Progenitor cell of endocrine pancreas (in vitro differentiated cells): Measurements from ENCODE around the gene CD101. TPM values are rescaled to one million over a fixed set of nuclear protein-coding genes. Genes with fewer than 3 reads are reported as not detected.

ENCODE experiments used
- DNase-seq: peaks from one replicate; pipeline ENCODE4 v3.0.0; 2021; ENCODE audit warnings: low spot score; ENCODE audit not compliant: unreplicated experiment
- H3K27ac Mint-ChIP-seq: 2 replicates; pipeline ENCODE4 v1.8.0; 2021; ENCODE audit warnings: mild to moderate bottlenecking, moderate library complexity, mixed read lengths
- H3K27me3 Mint-ChIP-seq: 2 replicates; pipeline ENCODE4 v1.8.0; 2021; ENCODE audit warnings: mixed read lengths
- H3K36me3 Mint-ChIP-seq: 2 replicates; pipeline ENCODE4 v1.8.0; 2022; ENCODE audit warnings: mixed read lengths; ENCODE audit not compliant: insufficient read depth
- H3K4me1 Mint-ChIP-seq: 2 replicates; pipeline ENCODE4 v1.8.0; 2021; ENCODE audit warnings: low read depth, mixed read lengths
- H3K4me3 Mint-ChIP-seq: 2 replicates; pipeline ENCODE4 v1.8.0; 2021; ENCODE audit warnings: low read depth, mild to moderate bottlenecking, moderate library complexity, mixed read lengths
- H3K9me3 Mint-ChIP-seq: 2 replicates; pipeline ENCODE4 v1.8.0; 2021; ENCODE audit warnings: low read depth, mixed read lengths
- total RNA-seq: library from RNA; stranded (reverse); gene quantifications from 2 replicates; pipeline ENCODE4 v1.2.1, GENCODE V29; 2021
- TF ChIP-seq, protein P1 (sequence below): fragments of 200-600 bp; sonication (generic); IDR thresholded peaks from one replicate; pipeline ENCODE4 v1.5.0; 2021; ENCODE audit warnings: antibody characterized with exemption, mild to moderate bottlenecking; ENCODE audit not compliant: unreplicated experiment

CD101 gene
- total RNA-seq, 1 donor from 2014 or later: 2.8 TPM

DNA sequence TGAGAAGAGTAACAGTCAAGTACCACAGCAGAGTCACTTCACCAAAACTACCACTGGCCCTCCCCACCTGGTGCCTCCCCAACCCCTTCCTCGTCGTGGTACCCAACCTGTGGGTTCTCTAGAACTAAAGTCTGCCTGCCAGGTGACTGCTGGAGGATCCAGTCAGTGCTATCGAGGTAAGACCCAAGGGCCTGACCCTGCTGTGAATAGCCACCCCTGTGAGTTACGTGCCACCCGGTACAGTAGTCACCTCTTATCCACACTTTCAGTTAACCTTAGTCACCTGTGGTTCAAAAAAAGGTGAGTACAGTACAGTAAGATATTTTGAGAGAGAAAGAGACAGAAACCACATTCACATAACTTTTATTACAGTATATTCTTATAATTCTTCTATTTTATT is 75.1 kb downstream of the CD101 start:
- TF ChIP-seq, protein P1, sequence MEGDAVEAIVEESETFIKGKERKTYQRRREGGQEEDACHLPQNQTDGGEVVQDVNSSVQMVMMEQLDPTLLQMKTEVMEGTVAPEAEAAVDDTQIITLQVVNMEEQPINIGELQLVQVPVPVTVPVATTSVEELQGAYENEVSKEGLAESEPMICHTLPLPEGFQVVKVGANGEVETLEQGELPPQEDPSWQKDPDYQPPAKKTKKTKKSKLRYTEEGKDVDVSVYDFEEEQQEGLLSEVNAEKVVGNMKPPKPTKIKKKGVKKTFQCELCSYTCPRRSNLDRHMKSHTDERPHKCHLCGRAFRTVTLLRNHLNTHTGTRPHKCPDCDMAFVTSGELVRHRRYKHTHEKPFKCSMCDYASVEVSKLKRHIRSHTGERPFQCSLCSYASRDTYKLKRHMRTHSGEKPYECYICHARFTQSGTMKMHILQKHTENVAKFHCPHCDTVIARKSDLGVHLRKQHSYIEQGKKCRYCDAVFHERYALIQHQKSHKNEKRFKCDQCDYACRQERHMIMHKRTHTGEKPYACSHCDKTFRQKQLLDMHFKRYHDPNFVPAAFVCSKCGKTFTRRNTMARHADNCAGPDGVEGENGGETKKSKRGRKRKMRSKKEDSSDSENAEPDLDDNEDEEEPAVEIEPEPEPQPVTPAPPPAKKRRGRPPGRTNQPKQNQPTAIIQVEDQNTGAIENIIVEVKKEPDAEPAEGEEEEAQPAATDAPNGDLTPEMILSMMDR: no peak
- Mint-ChIP-seq H3K27me3 (no peaks in the 10 kb centered on the region), H3K4me3 (no peak overlapping the region), H3K36me3 (peaks cover 16% of the 10 kb centered on the region), H3K4me1 (no peaks in the 10 kb centered on the region), H3K27ac (no peak overlapping the region), H3K9me3 (no peaks in the 10 kb centered on the region)
- no peak for DNase-seq

DNA sequence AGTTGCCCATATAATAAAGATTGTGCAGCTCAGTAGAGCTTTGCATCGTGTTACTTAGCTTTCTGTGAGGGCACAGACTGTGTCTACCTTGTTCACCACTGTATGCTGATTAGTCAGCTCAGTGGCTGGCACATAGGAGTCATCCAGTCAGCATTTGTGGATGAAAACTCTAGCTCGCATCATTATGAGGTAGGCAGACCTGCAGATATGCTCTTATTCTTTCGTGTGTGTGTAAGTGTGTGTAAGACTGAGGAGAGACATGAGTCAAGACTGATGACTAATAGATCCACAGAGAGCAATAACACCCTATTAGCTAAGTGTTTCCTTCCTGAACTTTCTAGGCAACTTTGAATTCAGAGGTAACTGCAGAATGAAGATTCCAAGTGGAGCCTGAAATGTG is 75.7 kb downstream of the CD101 start:
- TF ChIP-seq, protein P1: no peak
- Mint-ChIP-seq H3K36me3 (peaks cover 16% of the 10 kb centered on the region), H3K27ac (no peak overlapping the region), H3K4me3 (no peak overlapping the region), H3K27me3 (no peaks in the 10 kb centered on the region), H3K9me3 (no peaks in the 10 kb centered on the region), H3K4me1 (no peaks in the 10 kb centered on the region)
- DNase-seq: no peak

DNA sequence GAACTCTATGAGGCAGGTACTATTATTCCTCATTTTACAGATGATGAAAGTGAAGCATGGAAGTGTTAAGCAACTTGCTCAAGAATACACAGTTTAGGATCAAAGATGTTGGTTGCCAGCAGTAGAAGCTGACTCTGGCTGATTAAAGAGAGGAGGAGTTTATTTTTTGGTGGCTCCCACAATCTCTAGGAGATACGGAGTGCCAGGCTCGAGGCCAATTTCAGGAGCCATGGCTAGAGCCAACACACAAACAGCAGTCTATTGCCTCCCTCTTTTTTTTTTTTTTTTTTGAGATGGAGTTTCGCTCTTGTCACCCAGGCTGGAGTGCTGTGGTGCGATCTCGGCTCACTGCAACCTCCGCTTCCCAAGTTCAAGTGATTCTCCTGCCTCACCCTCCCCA is 78.2 kb downstream of the CD101 start:
- H3K27me3 Mint-ChIP-seq: no peaks in the 10 kb centered on the region
- TF ChIP-seq, protein P1: no peak
- peaks cover 20% of the 10 kb centered on the region for H3K36me3 Mint-ChIP-seq
- H3K4me1 Mint-ChIP-seq: no peaks in the 10 kb centered on the region
- no peak overlapping the region for H3K4me3 Mint-ChIP-seq
- no peak overlapping the region for H3K27ac Mint-ChIP-seq
- no peaks in the 10 kb centered on the region for H3K9me3 Mint-ChIP-seq
- no peak for DNase-seq

DNA sequence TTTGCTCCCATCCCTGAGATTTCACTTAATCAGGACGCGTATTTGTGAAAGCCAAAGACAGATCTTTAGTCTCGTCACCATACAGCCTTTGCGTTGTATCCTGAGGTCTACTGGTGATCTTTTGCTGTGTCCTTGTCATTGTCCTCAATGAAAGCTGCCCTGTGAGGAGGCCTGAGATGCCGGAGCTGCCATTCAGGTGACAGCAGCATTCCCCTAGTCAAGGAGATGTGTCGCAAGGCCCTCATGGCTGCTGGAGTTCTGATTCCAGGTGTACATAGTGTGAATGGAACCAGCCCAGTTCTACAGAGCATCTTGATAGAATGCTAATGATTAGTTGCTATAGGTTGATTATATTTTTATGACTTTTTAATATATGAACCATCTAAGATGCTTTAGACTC is 82.7 kb downstream of the CD101 start:
- no peaks in the 10 kb centered on the region for H3K27me3 Mint-ChIP-seq
- H3K4me3 Mint-ChIP-seq: no peak overlapping the region
- H3K9me3 Mint-ChIP-seq: no peaks in the 10 kb centered on the region
- DNase-seq: no peak
- peaks cover 19% of the 10 kb centered on the region for H3K36me3 Mint-ChIP-seq
- no peaks in the 10 kb centered on the region for H3K4me1 Mint-ChIP-seq
- no peak overlapping the region for H3K27ac Mint-ChIP-seq
- TF ChIP-seq, protein P1: no peak

Other genes with a start within 250 kb of the CD101 start
- gene CD2, start 247.3 kb upstream of the CD101 start, total RNA-seq: not detected in 2 replicates
- gene PTGFRN, start 91.8 kb upstream of the CD101 start, total RNA-seq: 42.9 and 49.0 TPM in 2 replicates
- 57.0 and 58.4 TPM in 2 replicates for gene TTF2, start 58.6 kb downstream of the CD101 start, total RNA-seq
- gene TRIM45, start 120.0 kb downstream of the CD101 start, total RNA-seq: 48.0 and 50.9 TPM in 2 replicates
- 1.4 and 1.8 TPM in 2 replicates for gene VTCN1, start 209.2 kb downstream of the CD101 start, total RNA-seq